Measurements from ENCODE around the gene SH3BP1.

- TF ChIP-seq CTCF (IDR thresholded peaks at IDR 0.05) (no peak), E2F4 (CRISPR knock-in tag; IDR thresholded peaks at IDR 0.05; ENCODE audit: borderline replicate concordance, low read depth) (no peak), STAT6 (CRISPR knock-in tag; conservative IDR thresholded peaks at IDR 0.05; ENCODE audit: low read depth) (no peak), FOXJ3 (CRISPR knock-in tag; IDR thresholded peaks at IDR 0.05; ENCODE audit: borderline replicate concordance) (no peak), CREM (CRISPR knock-in tag; IDR thresholded peaks at IDR 0.05) (no peak), CREB1 (CRISPR knock-in tag; IDR thresholded peaks at IDR 0.05) (no peak), AFF4 (CRISPR knock-in tag; IDR thresholded peaks at IDR 0.05; ENCODE audit: borderline replicate concordance) (no peak), ELF4 (CRISPR knock-in tag; IDR thresholded peaks at IDR 0.05; ENCODE audit: low read depth) (no peak), SP1 (CRISPR knock-in tag; conservative IDR thresholded peaks at IDR 0.05) (no peak), MAX (CRISPR knock-in tag; IDR thresholded peaks at IDR 0.05) (no peak), NR3C1 (CRISPR knock-in tag; conservative IDR thresholded peaks at IDR 0.05; ENCODE audit: low read depth) (no peak)
Measured at GRCh38 chr22:37610480-37611129, 28.9 kb upstream of the SH3BP1 start.

Measured in WTC11 (cell line).